22Rv1 (cell line): ENCODE results near the gene MCU.

Experiments
- CTCF ChIP-seq: fragments of 450-650 bp; IDR thresholded peaks from 2 replicates; pipeline ENCODE4 v1.5.1; 2017; ENCODE audit warnings: mild to moderate bottlenecking
- ZFX ChIP-seq: fragments of 450-650 bp; IDR thresholded peaks from 2 replicates; pipeline ENCODE4 v1.6.1; 2017; ENCODE audit warnings: antibody characterized with exemption, borderline replicate concordance

GRCh38 chr10:72761498-72761897 is 69.6 kb downstream of the MCU start:
- TF ChIP-seq CTCF (no peak), ZFX (no peak)
